ENCODE results near the gene ENTPD1.
"Not testable (repeated sequence)": the region's sequence is repeated elsewhere in the genome, so short reads cannot be mapped to it uniquely, and the experiment has no call there.

ENTPD1 gene

GRCh38 chr10:95795602-95796001, 39.6 kb downstream of the ENTPD1 start:
- no peak for DNase-seq

GRCh38 chr10:95796504-95796903, 40.5 kb downstream of the ENTPD1 start:
- DNase-seq: no peak

GRCh38 chr10:95798096-95798855, 42.3 kb downstream of the ENTPD1 start:
- DNase-seq: no peak

- DNase-seq: not testable (repeated sequence)
Observed at GRCh38 chr10:95800286-95800685, 44.3 kb downstream of the ENTPD1 start.

GRCh38 chr10:95806687-95807380, 50.9 kb downstream of the ENTPD1 start:
- not testable (repeated sequence) for DNase-seq

- not testable (repeated sequence) for DNase-seq
Observed at GRCh38 chr10:95808705-95809308, 52.8 kb downstream of the ENTPD1 start.

GRCh38 chr10:95809370-95810197, 53.6 kb downstream of the ENTPD1 start:
- DNase-seq: no peak

- no peak for DNase-seq
Observed at GRCh38 chr10:95810198-95810976, 54.4 kb downstream of the ENTPD1 start.

GRCh38 chr10:95813054-95813685, 57.2 kb downstream of the ENTPD1 start:
- no peak for DNase-seq

GRCh38 chr10:95814011-95814727, 58.2 kb downstream of the ENTPD1 start:
- no peak for DNase-seq

GRCh38 chr10:95815133-95815532, 59.2 kb downstream of the ENTPD1 start:
- DNase-seq: no peak

- no peak for DNase-seq
Observed at GRCh38 chr10:95815701-95816240, 59.8 kb downstream of the ENTPD1 start.

- DNase-seq: no peak
Observed at GRCh38 chr10:95818010-95818409, 62.0 kb downstream of the ENTPD1 start.

- no peak for DNase-seq
Observed at GRCh38 chr10:95818668-95819067, 62.7 kb downstream of the ENTPD1 start.

GRCh38 chr10:95819620-95820329, 63.8 kb downstream of the ENTPD1 start:
- DNase-seq: peak; percentile 16 to 21

GRCh38 chr10:95820363-95820762, 64.4 kb downstream of the ENTPD1 start:
- no peak for DNase-seq

- peak; percentile 50 for DNase-seq
Observed at GRCh38 chr10:95821720-95822119, 65.8 kb downstream of the ENTPD1 start.

GRCh38 chr10:95830044-95830443, 74.1 kb downstream of the ENTPD1 start:
- no peak for DNase-seq

- DNase-seq: no peak
Observed at GRCh38 chr10:95831076-95831475, 75.1 kb downstream of the ENTPD1 start.

- DNase-seq: no peak
Observed at GRCh38 chr10:95831515-95831914, 75.6 kb downstream of the ENTPD1 start.

Data from AML-193 (cell line).